HG03064 (cell line): ENCODE data around the gene RASGEF1B.

Source experiments
- ATAC-seq: cut with Tn5 transposase; IDR thresholded peaks from one replicate; pipeline ENCODE4 v1.9.1; 2021; ENCODE audit warnings: low read depth; ENCODE audit not compliant: unreplicated experiment

The RASGEF1B gene

GRCh38 chr4:81468678-81469077 lies 3.0 kb downstream of the RASGEF1B start:
- no peak for ATAC-seq

- ATAC-seq = no peak
Observed at GRCh38 chr4:81467672-81467964, 4.1 kb downstream of the RASGEF1B start.

GRCh38 chr4:81466841-81467671 lies 4.7 kb downstream of the RASGEF1B start:
- ATAC-seq = no peak

GRCh38 chr4:81465406-81466340 lies 6.0 kb downstream of the RASGEF1B start:
- ATAC-seq = no peak

- ATAC-seq = no peak
Observed at GRCh38 chr4:81460834-81461233, 10.9 kb downstream of the RASGEF1B start.

- no peak for ATAC-seq
Observed at GRCh38 chr4:81460191-81460701, 11.5 kb downstream of the RASGEF1B start.

- no peak for ATAC-seq
Observed at GRCh38 chr4:81459228-81459627, 12.5 kb downstream of the RASGEF1B start.

GRCh38 chr4:81457921-81458520 lies 13.7 kb downstream of the RASGEF1B start:
- no peak for ATAC-seq

- no peak for ATAC-seq
Observed at GRCh38 chr4:81457345-81457744, 14.4 kb downstream of the RASGEF1B start.

- no peak for ATAC-seq
Observed at GRCh38 chr4:81455897-81456296, 15.8 kb downstream of the RASGEF1B start.

- ATAC-seq = no peak
Observed at GRCh38 chr4:81454948-81455347, 16.8 kb downstream of the RASGEF1B start.

GRCh38 chr4:81454499-81454898 lies 17.2 kb downstream of the RASGEF1B start:
- ATAC-seq = no peak

GRCh38 chr4:81453024-81453423 lies 18.7 kb downstream of the RASGEF1B start:
- no peak for ATAC-seq

GRCh38 chr4:81452452-81453006 lies 19.2 kb downstream of the RASGEF1B start:
- ATAC-seq = no peak

GRCh38 chr4:81449015-81449414 lies 22.7 kb downstream of the RASGEF1B start:
- no peak for ATAC-seq

GRCh38 chr4:81447566-81448229 lies 24.0 kb downstream of the RASGEF1B start:
- no peak for ATAC-seq

GRCh38 chr4:81446634-81447033 lies 25.1 kb downstream of the RASGEF1B start:
- no peak for ATAC-seq

GRCh38 chr4:81445196-81445595 lies 26.5 kb downstream of the RASGEF1B start:
- no peak for ATAC-seq

GRCh38 chr4:81442484-81443085 lies 29.1 kb downstream of the RASGEF1B start:
- no peak for ATAC-seq

GRCh38 chr4:81440949-81441348 lies 30.8 kb downstream of the RASGEF1B start:
- ATAC-seq = no peak
